Heart right ventricle (tissue), 16 donors: ENCODE data around the gene CD151. TPM values are rescaled to one million over a fixed set of nuclear protein-coding genes. Genes with fewer than 3 reads are reported as not detected.

Experiments used
- ATAC-seq, 8 donors: fragments of 200-7000 bp; cut with Tn5 transposase; one replicate each; pipeline ENCODE4 v1.9.1; 2020; ENCODE audit warnings: mild to moderate bottlenecking in 8 of 8, moderate library complexity in 8 of 8, moderate number of reproducible peaks in 1 of 8
- DNase-seq, 2 donors: peaks; one replicate each; pipeline ENCODE4 v3.0.0-alpha.2; 2020
- H3K27ac ChIP-seq, 10 donors: fragments of 200-600 bp; sonication (generic) in 2 of 10; one replicate each; pipeline versions ENCODE4 v1.5.0 to v1.8.0; 2020 to 2022; ENCODE audit warnings: mild to moderate bottlenecking in 3 of 10
- H3K27me3 ChIP-seq, 7 donors: fragments of 200-600 bp; one replicate each; pipeline ENCODE4 v1.8.0; 2021 to 2022; ENCODE audit warnings: mild to moderate bottlenecking in 2 of 7
- H3K36me3 ChIP-seq, 9 donors: fragments of 200-600 bp; sonication (generic) in 1 of 9; one replicate each; pipeline versions ENCODE4 v1.5.0 to v1.8.0; 2020 to 2022; ENCODE audit warnings: mild to moderate bottlenecking in 2 of 9
- H3K4me1 ChIP-seq, 9 donors: fragments of 200-600 bp; sonication (generic) in 1 of 9; one replicate each; pipeline versions ENCODE4 v1.5.0 to v1.8.0; 2020 to 2022; ENCODE audit warnings: mild to moderate bottlenecking in 4 of 9
- H3K4me3 ChIP-seq, 10 donors: fragments of 200-600 bp; sonication (generic) in 2 of 10; one replicate each; pipeline versions ENCODE4 v1.5.0 to v1.8.0; 2020 to 2022; ENCODE audit warnings: mild to moderate bottlenecking in 7 of 10, moderate library complexity in 2 of 10
- H3K9me3 ChIP-seq, 11 donors: fragments of 200-600 bp in 10 of 11; sonication (generic) in 2 of 11; one replicate each; pipeline versions ENCODE4 v1.5.0 to v1.8.0; 2013 to 2022; ENCODE audit warnings: mild to moderate bottlenecking in 2 of 11, control low read depth in 1 of 11, moderate library complexity in 1 of 11
- CTCF ChIP-seq, 9 donors: fragments of 200-600 bp; sonication (generic) in 2 of 9; IDR thresholded peaks; one replicate each; pipeline versions ENCODE4 v1.5.0 to v1.8.0; 2021 to 2022; ENCODE audit warnings: antibody characterized with exemption in 9 of 9, mild to moderate bottlenecking in 5 of 9, moderate library complexity in 1 of 9
- WGBS, 2 donors: extraction: QIAGEN DNeasy Blood & Tissue Kit; methylation state at CpG; one replicate each; pipeline ENCODE4 v1.1.7; 2013; ENCODE audit warnings: inconsistent platforms in 1 of 2; 5-methylcytosine and 5-hydroxymethylcytosine counted together
- intact Hi-C, 10 donors: fragments of 100-400 bp; cut with DNase I; formaldehyde crosslinking; loops; one replicate each; pipeline versions ENCODE4 v1.11.1 to v1.14.2; 2022
- polyA plus RNA-seq, 2 donors: library from polyadenylated mRNA; stranded (reverse); fragments of 200-250 nt; gene quantifications; one replicate each; pipeline ENCODE4 v1.2.3, GENCODE V29; 2013
- total RNA-seq, 10 donors: library from RNA; stranded (reverse); fragmentation: NEBNext Ultra II Directional in 3 of 10; extraction: Animal tissue kit (Norgen Biotek cat#: 25700) in 3 of 10; gene quantifications; one replicate each; pipeline versions ENCODE4 v1.2.1 to v1.2.4, GENCODE V29; 2021 to 2023
- donor health status: Arrhythmogenic right ventricular cardiomyopathy.
- donor health status: ischemic (EF 13 %, LVEDD 7.1; RV severe dilation, severe dysfunction).
- donor health status: healthy with polysubstance abuse.
- donor health status: DM: no; HTN: yes; CAD: no.
- donor health status: DM: no; HTN: no; CAD: no.
- donor health status: ischemic (EF 25% LVEDD 6.9; RV normal size, moderate dysfunction).
- donor health status: ischemic (EF 25% LVEDD 5.7; RV mildly dilated, moderate dysfunction).
- donor health status: healthy.
- donor health status: DM: yes; HTN: yes; CAD: no.
- donor health status: Ischemic cardiomyopathy.
- donor health status: ischemic (EF 35%, LVEDD 5.7; RV mildly dilated, moderate dysfunction).
- donor health status: nonischemic (EF 11% LVEDD 7.7; RV severe dilation, severe dysfunction).
- donor health status: DM: yes; HTN: yes; CAD: no.
- donor health status: PGD.
- donor health status: ischemic (EF 29% LVEDD 5.4; RV normal size, mild dysfunction).
- donor health status: nonischemic (EF 23%, LVEDD 6.1; RV moderate dilation, normal function).

CD151 gene
- total and polyA plus RNA-seq, 12 donors, result 286 to 684 (median 466) TPM

DNA sequence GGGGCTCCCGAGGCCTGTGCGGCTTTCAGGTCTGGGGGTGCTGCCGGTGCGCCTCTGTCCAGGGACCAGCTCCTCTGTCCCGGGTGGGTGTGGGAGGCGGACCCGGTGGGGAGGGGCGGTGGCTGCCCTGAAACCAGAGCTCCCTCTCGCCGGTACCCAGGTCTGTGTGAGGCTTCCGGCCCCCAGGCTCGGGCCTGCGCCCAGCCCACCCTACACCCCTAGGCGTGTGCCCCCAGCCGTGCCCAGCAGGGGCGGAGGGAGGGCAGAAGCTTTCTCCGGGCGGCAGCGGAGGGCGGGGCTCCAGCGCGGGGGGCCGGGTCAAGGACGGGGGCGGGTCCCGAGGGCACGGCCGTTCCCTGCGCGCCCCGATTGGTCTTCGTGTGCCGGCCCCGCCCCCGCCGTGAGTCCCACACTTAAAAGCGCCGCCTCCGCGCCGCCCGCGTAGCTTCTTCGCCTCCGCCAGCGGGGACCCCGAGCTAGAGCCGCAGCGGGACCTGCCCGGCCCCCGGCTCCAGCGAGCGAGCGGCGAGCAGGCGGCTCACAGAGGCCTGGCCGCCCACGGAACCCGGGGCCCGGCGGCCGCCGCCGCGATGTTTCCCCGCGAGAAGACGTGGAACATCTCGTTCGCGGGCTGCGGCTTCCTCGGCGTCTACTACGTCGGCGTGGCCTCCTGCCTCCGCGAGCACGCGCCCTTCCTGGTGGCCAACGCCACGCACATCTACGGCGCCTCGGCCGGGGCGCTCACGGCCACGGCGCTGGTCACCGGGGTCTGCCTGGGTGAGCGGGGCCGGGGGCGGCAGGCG, 13.4 kb upstream of the CD151 start:
- intact Hi-C loops, result no loop called here
- peak in 5 of 9 donors; percentile 14 to 35 (median 27) for TF ChIP-seq CTCF (IDR thresholded peaks at IDR 0.05)
- ATAC-seq, result peak; percentile 70 to 92 (median 79)
- H3K4me1 ChIP-seq, result peaks cover 16 to 46% (median 34%) of the 10 kb centered on the region in 9 donors
- H3K9me3 ChIP-seq, result no peaks in the 10 kb centered on the region
- no peaks in the 10 kb centered on the region for H3K27me3 ChIP-seq
- H3K4me3 ChIP-seq, result peak overlapping the region; percentile 69 to 99 (median 92)
- WGBS, 2 donors, result 0 to 1% methylated on average over 78 to 96 of the region's 96 CpGs
- peaks cover 0 to 42% (median 12%) of the 10 kb centered on the region in 9 donors for H3K36me3 ChIP-seq
- DNase-seq, result peak; percentile 93 to 95
- peak overlapping the region; percentile 87 to 99 (median 98) for H3K27ac ChIP-seq

GRCh38 chr11:819943-820649, 12.7 kb upstream of the CD151 start:
- peaks cover 0 to 42% (median 20%) of the 10 kb centered on the region in 9 donors for H3K36me3 ChIP-seq
- WGBS, 2 donors, result 2 to 4% methylated on average over 44 to 47 of the region's 47 CpGs
- peak; percentile 88 to 91 for DNase-seq
- peak overlapping the region; percentile 87 to 99 (median 98) for H3K27ac ChIP-seq
- H3K4me1 ChIP-seq, result peaks cover 16 to 49% (median 34%) of the 10 kb centered on the region in 9 donors
- peak; percentile 56 to 75 (median 66) for ATAC-seq
- no peaks in the 10 kb centered on the region for H3K9me3 ChIP-seq
- peak overlapping the region; percentile 69 to 99 (median 92) for H3K4me3 ChIP-seq
- TF ChIP-seq CTCF (IDR thresholded peaks at IDR 0.05), result no peak
- no peaks in the 10 kb centered on the region for H3K27me3 ChIP-seq
- intact Hi-C loops, result no loop called here

GRCh38 chr11:820655-821511, 11.9 kb upstream of the CD151 start:
- peak; percentile 79 to 80 for DNase-seq
- Histone ChIP-seq H3K27ac (peak overlapping the region; percentile 87 to 99 (median 98)), H3K9me3 (no peaks in the 10 kb centered on the region), H3K36me3 (peaks cover 0 to 44% (median 20%) of the 10 kb centered on the region in 9 donors), H3K4me3 (peak overlapping the region; percentile 69 to 99 (median 92)), H3K4me1 (peaks cover 16 to 55% (median 38%) of the 10 kb centered on the region in 9 donors), H3K27me3 (no peaks in the 10 kb centered on the region)
- peak; percentile 8 to 81 (median 68) for ATAC-seq
- 42 to 48% methylated on average over 11 of the region's 11 CpGs for WGBS, 2 donors
- intact Hi-C loops, result no loop called here
- no peak for TF ChIP-seq CTCF (IDR thresholded peaks at IDR 0.05)
